ENCODE data around the gene DLG1.
"Not testable (repeated sequence)": the region's sequence is repeated elsewhere in the genome, so short reads cannot be mapped to it uniquely, and the experiment has no call there.

DLG1 gene

DNA sequence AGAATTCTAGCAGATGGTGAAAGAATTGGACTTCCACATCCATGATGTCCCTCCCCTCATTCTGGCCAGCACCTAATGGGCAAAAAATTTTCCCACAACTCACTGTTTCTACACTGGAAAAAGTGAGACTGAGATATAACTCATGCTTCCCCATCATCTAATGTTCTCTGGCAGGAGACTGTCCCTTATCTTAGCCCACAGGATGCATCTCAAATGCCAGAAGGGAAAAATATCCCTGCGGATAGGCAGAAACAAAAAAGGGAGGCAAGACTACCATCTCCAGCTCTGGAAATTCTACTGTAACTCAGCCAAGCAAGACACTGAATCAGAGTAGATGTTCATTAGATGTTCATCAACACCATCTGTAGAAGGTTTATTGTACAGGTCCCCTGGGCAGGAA is 58.6 kb downstream of the DLG1 start:
- no peak for DNase-seq

DNA sequence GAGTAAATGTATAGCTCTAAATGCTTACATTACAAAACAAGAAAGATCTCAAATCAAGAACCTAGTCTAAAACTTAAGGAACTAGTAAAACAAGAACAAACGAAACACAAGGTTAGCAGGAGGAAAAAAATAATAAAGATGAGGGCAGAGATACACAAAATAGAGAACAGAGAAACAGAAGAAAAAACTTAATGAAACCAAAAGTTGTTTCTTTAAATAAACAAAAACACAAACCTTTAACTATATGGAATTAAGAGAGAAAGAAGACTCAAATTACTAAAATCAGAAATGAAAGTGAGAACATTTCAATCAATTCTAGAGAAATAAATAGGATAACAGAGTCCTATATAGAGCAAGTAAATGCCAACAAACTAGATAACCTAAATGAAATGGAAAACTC is 59.6 kb downstream of the DLG1 start:
- no peak for DNase-seq

- DNase-seq: no peak
These were observed 60.5 kb downstream of the DLG1 start for GRCh38 chr3:197237897-197238296.

DNA sequence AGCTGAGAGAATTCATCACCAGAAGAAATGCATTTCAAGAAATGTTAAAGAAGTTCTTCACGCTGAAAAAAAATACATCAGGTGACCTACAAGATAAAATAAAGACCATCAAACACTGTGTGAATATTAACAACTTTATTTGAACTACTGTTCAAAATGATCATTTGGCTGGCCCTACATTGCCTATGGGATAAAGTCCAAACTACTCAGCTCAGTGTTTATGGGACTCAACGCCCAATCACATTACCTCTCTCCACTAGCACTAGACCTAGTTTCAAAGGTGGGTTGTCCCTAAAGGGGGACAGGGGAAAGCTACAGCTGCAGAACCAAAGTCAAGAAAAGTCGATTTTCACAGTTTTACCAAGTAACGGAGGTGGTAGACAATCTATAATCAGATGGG is 62.0 kb downstream of the DLG1 start:
- DNase-seq: no peak

- no peak for DNase-seq
These were observed 63.2 kb downstream of the DLG1 start for GRCh38 chr3:197234947-197235914.

- DNase-seq: no peak
These were observed 67.1 kb downstream of the DLG1 start for GRCh38 chr3:197231321-197231720.

- DNase-seq: no peak
These were observed 68.6 kb downstream of the DLG1 start for GRCh38 chr3:197229836-197230235.

GRCh38 chr3:197229178-197229577 is 69.2 kb downstream of the DLG1 start:
- no peak for DNase-seq

DNA sequence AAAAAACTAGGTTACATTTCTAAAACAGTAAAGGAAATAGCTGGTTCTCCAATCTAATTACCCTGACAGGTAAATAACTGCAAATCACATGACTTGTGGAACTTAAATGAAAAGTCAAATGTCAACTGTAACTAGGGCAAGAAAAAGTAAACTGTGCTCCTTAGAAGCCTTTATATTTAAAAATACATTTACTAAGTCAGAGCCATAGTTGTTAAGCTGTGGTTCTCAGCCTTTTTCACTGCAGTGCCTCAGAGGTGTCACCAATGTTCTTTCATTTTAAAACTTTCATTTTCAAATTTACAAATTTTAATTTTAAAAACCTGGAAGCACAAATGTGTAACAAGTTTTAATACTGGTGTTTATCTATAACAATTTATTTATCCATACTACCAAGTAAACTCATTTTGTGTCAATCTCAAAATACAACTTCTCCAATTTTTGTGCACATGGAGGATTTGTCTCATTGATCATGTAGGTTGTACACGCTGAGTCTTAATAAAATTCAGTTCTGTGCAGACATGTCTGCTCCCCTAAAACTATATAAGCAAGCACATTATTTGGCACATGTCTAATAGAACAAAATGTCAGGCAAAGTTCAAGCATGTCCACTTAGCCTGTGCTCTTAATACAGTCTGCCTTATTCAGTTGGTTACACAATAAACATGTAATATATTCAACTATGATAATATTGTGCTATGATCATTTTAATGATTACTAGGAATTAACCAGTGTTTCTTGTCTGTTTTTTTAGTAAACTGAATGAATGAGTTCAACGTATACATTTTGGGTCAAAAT is 70.4 kb downstream of the DLG1 start:
- DNase-seq: no peak

GRCh38 chr3:197226179-197226578 is 72.2 kb downstream of the DLG1 start:
- no peak for DNase-seq

DNA sequence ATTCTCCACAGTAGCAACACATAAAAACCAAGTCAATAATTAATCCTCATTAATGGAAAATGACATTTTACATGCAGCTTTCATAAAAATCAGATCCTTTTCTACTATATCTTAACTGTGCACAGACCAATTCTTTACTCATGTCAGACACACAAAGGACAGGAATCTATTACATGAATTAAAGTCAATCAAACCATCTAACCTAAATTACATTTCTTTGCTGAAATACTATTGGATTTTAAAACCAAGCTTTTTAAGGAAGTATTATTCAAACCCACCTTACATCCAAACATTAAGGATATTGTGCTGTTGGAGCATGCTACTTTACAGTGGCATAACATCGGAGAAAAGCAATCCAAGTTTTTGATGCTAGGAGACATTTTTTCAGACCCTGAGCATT is 72.8 kb downstream of the DLG1 start:
- DNase-seq: no peak

- no peak for DNase-seq
These were observed 74.4 kb downstream of the DLG1 start for GRCh38 chr3:197224034-197224444.

DNA sequence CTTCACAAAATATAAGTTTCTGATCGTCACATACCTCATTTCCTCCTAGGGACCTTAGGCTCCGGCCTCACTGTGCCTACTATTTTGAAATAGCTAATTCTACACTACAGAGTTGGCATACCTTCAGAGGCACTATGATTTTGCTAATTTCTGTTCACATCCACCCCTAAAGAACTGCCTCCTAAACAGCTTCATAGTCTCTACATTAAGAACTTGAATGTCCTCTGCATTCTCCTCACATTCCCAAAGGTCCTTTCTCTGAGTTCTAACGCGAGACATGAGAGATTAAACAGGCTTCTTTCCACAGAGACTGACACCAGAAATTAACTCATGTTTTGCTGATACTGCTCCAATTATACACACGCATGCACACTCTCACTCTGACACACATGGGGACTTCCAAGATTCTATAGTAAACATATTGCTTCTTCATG is 75.5 kb downstream of the DLG1 start:
- DNase-seq: no peak

- no peak for DNase-seq
These were observed 78.8 kb downstream of the DLG1 start for GRCh38 chr3:197219619-197220018.

DNA sequence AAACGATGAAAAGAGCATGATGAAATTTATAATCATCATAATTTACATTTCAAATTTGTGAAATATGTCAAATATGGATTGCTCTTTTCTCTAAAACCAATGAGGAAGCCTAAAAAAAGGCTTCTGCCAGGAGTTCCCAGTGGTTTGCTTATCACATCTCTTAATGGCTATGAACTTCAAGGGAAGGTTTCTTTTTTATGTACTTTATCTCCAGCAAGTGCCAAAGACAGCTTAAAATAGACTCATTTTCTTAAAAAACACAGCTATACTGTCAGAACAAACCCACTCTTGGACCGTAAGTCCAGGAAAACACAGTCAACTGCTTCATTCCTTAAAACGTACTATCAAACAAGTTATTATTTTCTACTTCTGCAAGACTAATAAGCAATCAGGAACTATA is 80.2 kb downstream of the DLG1 start:
- DNase-seq: no peak

- no peak for DNase-seq
These were observed 81.5 kb downstream of the DLG1 start for GRCh38 chr3:197216914-197217313.

DNA sequence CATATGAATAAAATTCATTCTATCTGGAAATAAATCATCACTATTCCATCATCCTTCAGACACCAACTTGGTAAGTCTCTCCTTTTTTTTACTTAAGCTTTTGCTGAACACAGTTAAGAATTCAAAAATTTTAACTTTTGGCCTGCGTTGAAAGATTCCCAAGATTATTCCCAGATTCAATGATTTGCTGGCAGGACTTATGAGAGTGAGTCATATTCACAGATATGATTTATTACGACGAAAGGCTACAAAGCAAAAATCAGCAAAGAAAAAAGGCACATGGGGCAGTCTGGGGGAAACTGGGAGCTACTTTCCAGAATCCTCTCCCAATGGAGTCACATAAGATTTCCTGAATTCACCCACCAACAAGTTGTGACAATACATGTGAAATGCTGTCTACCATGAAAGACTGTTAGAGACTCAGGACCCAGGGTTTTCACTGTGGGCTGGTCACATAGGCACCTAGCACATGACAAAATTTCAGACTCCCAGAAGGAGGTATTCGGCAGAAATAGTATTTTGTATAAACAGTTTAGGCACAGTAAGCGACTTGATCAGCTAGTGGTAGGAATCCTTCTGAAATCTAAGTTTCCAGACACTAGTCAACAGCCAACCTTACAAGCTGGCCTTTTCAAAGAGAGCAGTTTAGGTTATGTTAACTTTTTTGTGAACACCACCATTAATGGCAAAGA is 82.1 kb downstream of the DLG1 start:
- no peak for DNase-seq

DNA sequence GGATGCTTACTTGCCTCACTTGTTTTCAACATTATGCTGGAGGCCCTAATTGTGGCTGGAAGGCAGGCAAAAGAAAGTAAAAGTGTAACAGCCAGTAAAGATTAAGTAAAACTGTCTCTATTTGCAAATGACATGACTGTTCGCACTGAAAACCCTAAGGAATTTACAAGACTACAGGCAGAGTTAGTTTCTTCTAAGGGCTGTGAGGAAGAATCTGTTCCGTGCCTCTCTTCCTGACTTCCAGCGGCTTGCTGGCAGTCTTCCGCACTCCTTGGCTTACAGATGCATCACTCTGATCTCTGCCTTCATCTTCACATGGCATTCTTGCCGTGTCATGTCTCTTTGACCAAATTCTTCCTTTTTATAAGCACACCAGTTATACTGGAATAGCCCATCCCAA is 86.1 kb downstream of the DLG1 start:
- no peak for DNase-seq

DNA sequence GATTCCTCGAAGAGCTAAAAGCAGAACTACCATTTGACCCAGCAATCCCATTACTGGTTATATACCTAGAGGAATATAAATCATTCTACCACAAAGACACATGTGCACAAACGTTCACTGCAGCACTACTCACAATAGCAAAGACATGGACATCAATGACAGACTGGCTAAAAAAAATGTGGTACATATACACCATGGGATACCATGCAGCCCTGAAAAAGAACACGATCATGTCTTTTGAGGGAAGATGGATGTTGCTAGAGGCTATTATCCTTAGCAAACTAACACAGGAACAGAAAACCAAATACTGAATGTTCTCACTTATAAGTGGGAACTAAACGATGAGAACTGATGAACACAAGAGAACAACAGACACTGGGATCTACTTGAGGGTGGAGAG is 86.7 kb downstream of the DLG1 start:
- DNase-seq: not testable (repeated sequence)

DNA sequence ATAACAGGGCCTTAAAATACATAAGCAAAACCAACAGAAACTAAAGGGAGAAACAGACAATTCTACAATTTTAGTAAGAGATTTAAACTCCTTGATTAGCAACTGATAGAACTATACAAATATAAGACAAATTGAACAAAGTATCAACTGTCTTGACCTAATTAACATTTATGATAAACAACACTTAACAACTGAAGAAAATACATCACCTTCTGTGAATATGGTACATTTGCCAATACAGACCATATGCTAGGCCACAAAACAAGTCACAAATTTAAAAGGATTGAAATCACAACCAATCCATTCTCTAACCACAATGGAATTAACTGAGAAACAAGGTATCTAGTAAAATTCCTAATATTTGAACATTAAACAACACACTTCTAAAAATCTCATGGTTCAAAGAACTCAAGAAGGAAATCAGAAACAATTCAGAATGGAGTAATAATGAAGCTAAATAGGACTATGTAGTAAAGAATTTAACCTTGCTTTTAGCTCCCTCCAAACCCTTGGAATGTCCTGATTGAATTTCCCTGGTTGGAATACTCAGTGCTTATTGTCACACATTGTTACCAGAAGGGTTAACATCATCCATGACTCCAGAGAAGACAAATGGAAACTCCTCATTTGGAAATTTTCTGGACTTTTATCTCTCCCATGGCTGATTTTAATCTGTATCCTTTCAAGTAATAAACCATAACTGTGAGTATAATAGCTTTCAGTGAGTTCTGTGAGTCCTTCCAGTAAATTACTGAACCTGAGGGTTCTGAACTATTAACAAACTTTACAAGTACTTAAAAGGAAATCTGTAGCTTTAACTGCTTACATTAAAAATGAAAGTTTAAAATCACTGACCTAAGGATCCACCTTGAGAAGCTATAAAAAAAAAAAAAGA is 88.8 kb downstream of the DLG1 start:
- DNase-seq: no peak

GRCh38 chr3:197206913-197207312 is 91.5 kb downstream of the DLG1 start:
- DNase-seq: no peak

DNA sequence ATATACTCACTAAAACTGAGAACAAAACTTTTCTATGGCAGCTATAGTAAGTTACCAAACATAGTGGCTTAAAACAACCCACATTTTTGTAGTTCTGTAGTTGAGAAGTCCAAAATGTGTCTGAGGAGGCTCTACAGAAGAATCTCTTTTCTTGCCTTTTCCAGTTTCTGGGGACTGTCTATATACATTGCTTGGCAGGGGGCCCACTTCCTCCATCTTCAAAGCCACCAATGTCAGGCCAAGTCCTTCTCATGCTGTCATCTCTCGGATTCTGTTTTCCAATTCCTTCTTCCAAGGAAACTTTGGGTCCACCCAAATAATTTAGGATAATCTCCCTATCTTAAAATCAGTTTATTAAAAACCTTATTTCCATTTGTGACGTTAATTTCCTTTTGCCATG is 92.7 kb downstream of the DLG1 start:
- no peak for DNase-seq
